Mucosa of rectum (tissue), 2 donors: ENCODE results near the gene PLEKHA8.

Source experiments
- H3K27ac ChIP-seq, 2 donors: one replicate each; pipeline ENCODE4 v1.7.0; 2013; ENCODE audit warnings: inconsistent platforms in 2 of 2, low read depth in 2 of 2, low read length in 2 of 2
- H3K27me3 ChIP-seq, 2 donors: one replicate each; pipeline ENCODE4 v1.7.0; 2013; ENCODE audit warnings: low read length in 2 of 2; ENCODE audit not compliant: control insufficient read depth in 2 of 2, insufficient read depth in 2 of 2
- H3K36me3 ChIP-seq, 2 donors: one replicate each; pipeline ENCODE4 v1.7.0; 2013; ENCODE audit warnings: low read length in 2 of 2; ENCODE audit not compliant: control insufficient read depth in 2 of 2, insufficient read depth in 2 of 2
- H3K4me1 ChIP-seq, 2 donors: one replicate each; pipeline ENCODE4 v1.7.0; 2013; ENCODE audit warnings: low read length in 2 of 2, mild to moderate bottlenecking in 1 of 2; ENCODE audit not compliant: control insufficient read depth in 2 of 2, insufficient read depth in 2 of 2
- H3K4me3 ChIP-seq, 2 donors: one replicate each; pipeline ENCODE4 v1.7.0; 2013; ENCODE audit warnings: low read length in 2 of 2
- H3K9ac ChIP-seq, 2 donors: one replicate each; pipeline ENCODE4 v1.7.0; 2013; ENCODE audit warnings: low read length in 2 of 2, low read depth in 1 of 2, mild to moderate bottlenecking in 1 of 2
- H3K9me3 ChIP-seq, 2 donors: one replicate each; pipeline ENCODE4 v1.7.0; 2013; ENCODE audit warnings: low read length in 2 of 2; ENCODE audit not compliant: control insufficient read depth in 2 of 2
- donor health status: healthy.
- donor health status: Normal muscosa, but diverticular disease.

PLEKHA8 gene

GRCh38 chr7:29995652-29996051 is 32.6 kb upstream of the PLEKHA8 start:
- no peaks in the 10 kb centered on the region for H3K4me1 ChIP-seq
- H3K27me3 ChIP-seq, result no peaks in the 10 kb centered on the region
- H3K4me3 ChIP-seq, result no peak overlapping the region
- no peak overlapping the region for H3K9ac ChIP-seq
- H3K9me3 ChIP-seq, result peaks cover 2 to 3% of the 10 kb centered on the region in 2 donors
- H3K27ac ChIP-seq, result no peak overlapping the region
- no peaks in the 10 kb centered on the region for H3K36me3 ChIP-seq

GRCh38 chr7:29996321-29996720 is 31.9 kb upstream of the PLEKHA8 start:
- no peaks in the 10 kb centered on the region for H3K27me3 ChIP-seq
- peaks cover 2 to 3% of the 10 kb centered on the region in 2 donors for H3K9me3 ChIP-seq
- no peak overlapping the region for H3K9ac ChIP-seq
- no peaks in the 10 kb centered on the region for H3K36me3 ChIP-seq
- no peak overlapping the region for H3K4me3 ChIP-seq
- H3K27ac ChIP-seq, result no peak overlapping the region
- H3K4me1 ChIP-seq, result no peaks in the 10 kb centered on the region

GRCh38 chr7:29998489-29998888 is 29.7 kb upstream of the PLEKHA8 start:
- no peaks in the 10 kb centered on the region for H3K4me1 ChIP-seq
- no peaks in the 10 kb centered on the region for H3K27me3 ChIP-seq
- no peaks in the 10 kb centered on the region for H3K36me3 ChIP-seq
- no peak overlapping the region for H3K4me3 ChIP-seq
- peaks cover 2 to 3% of the 10 kb centered on the region in 2 donors for H3K9me3 ChIP-seq
- no peak overlapping the region for H3K27ac ChIP-seq
- H3K9ac ChIP-seq, result no peak overlapping the region

- Histone ChIP-seq H3K9ac (no peak overlapping the region), H3K4me1 (no peaks in the 10 kb centered on the region), H3K27ac (no peak overlapping the region), H3K9me3 (no peaks in the 10 kb centered on the region), H3K4me3 (no peak overlapping the region), H3K27me3 (no peaks in the 10 kb centered on the region), H3K36me3 (no peaks in the 10 kb centered on the region)
Measured at GRCh38 chr7:30001998-30002397, 26.2 kb upstream of the PLEKHA8 start.

- H3K27ac ChIP-seq, result no peak overlapping the region
- H3K36me3 ChIP-seq, result no peaks in the 10 kb centered on the region
- H3K4me3 ChIP-seq, result no peak overlapping the region
- no peaks in the 10 kb centered on the region for H3K9me3 ChIP-seq
- no peaks in the 10 kb centered on the region for H3K4me1 ChIP-seq
- H3K9ac ChIP-seq, result no peak overlapping the region
- H3K27me3 ChIP-seq, result no peaks in the 10 kb centered on the region
Measured at GRCh38 chr7:30003098-30003497, 25.1 kb upstream of the PLEKHA8 start.

- H3K27ac ChIP-seq, result no peak overlapping the region
- H3K4me3 ChIP-seq, result no peak overlapping the region
- no peaks in the 10 kb centered on the region for H3K4me1 ChIP-seq
- no peak overlapping the region for H3K9ac ChIP-seq
- no peaks in the 10 kb centered on the region for H3K9me3 ChIP-seq
- H3K36me3 ChIP-seq, result no peaks in the 10 kb centered on the region
- H3K27me3 ChIP-seq, result no peaks in the 10 kb centered on the region
Measured at GRCh38 chr7:30005464-30005863, 22.7 kb upstream of the PLEKHA8 start.

GRCh38 chr7:30010021-30010420 is 18.2 kb upstream of the PLEKHA8 start:
- H3K27me3 ChIP-seq, result no peaks in the 10 kb centered on the region
- no peaks in the 10 kb centered on the region for H3K4me1 ChIP-seq
- no peaks in the 10 kb centered on the region for H3K9me3 ChIP-seq
- H3K36me3 ChIP-seq, result peaks cover 4 to 7% of the 10 kb centered on the region in 2 donors
- H3K9ac ChIP-seq, result no peak overlapping the region
- no peak overlapping the region for H3K4me3 ChIP-seq
- no peak overlapping the region for H3K27ac ChIP-seq

GRCh38 chr7:30012757-30013156 is 15.5 kb upstream of the PLEKHA8 start:
- H3K9ac ChIP-seq, result no peak overlapping the region
- H3K27ac ChIP-seq, result no peak overlapping the region
- H3K27me3 ChIP-seq, result no peaks in the 10 kb centered on the region
- no peak overlapping the region for H3K4me3 ChIP-seq
- no peaks in the 10 kb centered on the region for H3K9me3 ChIP-seq
- H3K36me3 ChIP-seq, result peaks cover 4 to 11% of the 10 kb centered on the region in 2 donors
- no peaks in the 10 kb centered on the region for H3K4me1 ChIP-seq

GRCh38 chr7:30018451-30018850 is 9.8 kb upstream of the PLEKHA8 start:
- no peak overlapping the region for H3K4me3 ChIP-seq
- H3K4me1 ChIP-seq, result no peaks in the 10 kb centered on the region
- peaks cover 4 to 11% of the 10 kb centered on the region in 2 donors for H3K36me3 ChIP-seq

GRCh38 chr7:30019387-30019786 is 8.8 kb upstream of the PLEKHA8 start:
- Histone ChIP-seq H3K4me3 (no peak overlapping the region), H3K9me3 (no peaks in the 10 kb centered on the region), H3K4me1 (peaks cover 0 to 3% of the 10 kb centered on the region in 2 donors), H3K36me3 (peaks cover 0 to 8% of the 10 kb centered on the region in 2 donors), H3K9ac (no peak overlapping the region), H3K27ac (no peak overlapping the region), H3K27me3 (no peaks in the 10 kb centered on the region)

More at GRCh38 chr7:30018451-30018850, 9.8 kb upstream of the PLEKHA8 start:
- Histone ChIP-seq H3K9ac (no peak overlapping the region), H3K9me3 (no peaks in the 10 kb centered on the region), H3K27ac (no peak overlapping the region), H3K27me3 (no peaks in the 10 kb centered on the region)

- Histone ChIP-seq H3K36me3 (peaks cover 0 to 5% of the 10 kb centered on the region in 2 donors), H3K27ac (no peak overlapping the region), H3K27me3 (no peaks in the 10 kb centered on the region), H3K9me3 (no peaks in the 10 kb centered on the region), H3K4me1 (peaks cover 1 to 4% of the 10 kb centered on the region in 2 donors), H3K9ac (no peak overlapping the region), H3K4me3 (no peak overlapping the region)
Measured at GRCh38 chr7:30019960-30020359, 8.3 kb upstream of the PLEKHA8 start.
